CD14-positive monocyte (primary cell): Measurements from ENCODE around the gene PRKN. TPM values are rescaled to one million over a fixed set of nuclear protein-coding genes. Genes with fewer than 3 reads are reported as not detected.
"Not testable (repeated sequence)": the region's sequence is repeated elsewhere in the genome, so short reads cannot be mapped to it uniquely, and the experiment has no call there.

Experiments used
- DNase-seq, 3 donors: peaks; one replicate each; pipeline ENCODE4 v3.0.0-alpha.2; 2011 to 2022
- H2AFZ ChIP-seq: 2 replicates; pipeline ENCODE4 v1.6.0; 2012; ENCODE audit warnings: mild to moderate bottlenecking, low read depth, low read length, inconsistent platforms; ENCODE audit not compliant: insufficient read depth, poor library complexity, severe bottlenecking
- H3K27ac ChIP-seq, 2 donors: 1 replicate in 1 of 2; 2 replicates in 1 of 2; pipeline ENCODE4 v1.5.1; 2012 to 2013; ENCODE audit warnings: low read length in 2 of 2, control low read depth in 1 of 2, inconsistent platforms in 1 of 2, low read depth in 1 of 2, mild to moderate bottlenecking in 1 of 2
- H3K27me3 ChIP-seq, 2 donors: one replicate each; pipeline versions ENCODE4 v1.6.0 to v1.6.1; 2011 to 2013; ENCODE audit warnings: low read length in 2 of 2; ENCODE audit not compliant: control insufficient read depth in 2 of 2, insufficient read depth in 2 of 2
- H3K36me3 ChIP-seq, 2 donors: replicated peaks in 1 of 2; 1 replicate in 1 of 2; 2 replicates in 1 of 2; pipeline versions ENCODE4 v1.5.1 to v1.6.1; 2012 to 2013; ENCODE audit warnings: low read length in 2 of 2, control low read depth in 1 of 2, inconsistent platforms in 1 of 2, mild to moderate bottlenecking in 1 of 2; ENCODE audit not compliant: insufficient read depth in 2 of 2, control insufficient read depth in 1 of 2
- H3K4me1 ChIP-seq, 2 donors: 1 replicate in 1 of 2; 2 replicates in 1 of 2; pipeline versions ENCODE4 v1.5.1 to v1.6.1; 2012 to 2013; ENCODE audit warnings: low read length in 2 of 2, control low read depth in 1 of 2, inconsistent platforms in 1 of 2, mild to moderate bottlenecking in 1 of 2, moderate library complexity in 1 of 2; ENCODE audit not compliant: insufficient read depth in 2 of 2, control insufficient read depth in 1 of 2
- H3K4me2 ChIP-seq: replicated peaks from 2 replicates; pipeline ENCODE3; 2012; ENCODE audit warnings: low read length, moderate library complexity, mild to moderate bottlenecking; ENCODE audit not compliant: poor library complexity, severe bottlenecking; ENCODE audit errors: extremely low read depth
- H3K4me3 ChIP-seq, 3 experiments: fragments of 200-600 bp in 1 of 3; sonication (generic) in 1 of 3; replicated peaks in 1 of 3; 1 replicate in 2 of 3; 2 replicates in 1 of 3; pipeline ENCODE4 v1.5.1; 2011 to 2013; ENCODE audit warnings: low read length in 3 of 3, mild to moderate bottlenecking in 3 of 3, control low read depth in 2 of 3, low read depth in 2 of 3, inconsistent platforms in 1 of 3, moderate library complexity in 1 of 3
- H3K79me2 ChIP-seq: 2 replicates; pipeline ENCODE4 v1.6.0; 2012; ENCODE audit warnings: mild to moderate bottlenecking, control low read depth, inconsistent platforms, low read length, moderate library complexity; ENCODE audit not compliant: insufficient read depth
- H3K9ac ChIP-seq: 2 replicates; pipeline ENCODE4 v1.6.0; 2017; ENCODE audit warnings: low read length, mild to moderate bottlenecking; ENCODE audit not compliant: insufficient read depth, poor library complexity, severe bottlenecking
- H3K9me3 ChIP-seq, 2 donors: replicated peaks in 1 of 2; 1 replicate in 1 of 2; 2 replicates in 1 of 2; pipeline versions ENCODE4 v1.5.1 to v1.6.1; 2012 to 2013; ENCODE audit warnings: low read length in 2 of 2, control low read depth in 1 of 2; ENCODE audit not compliant: control insufficient read depth in 1 of 2, insufficient read depth in 1 of 2
- H4K20me1 ChIP-seq: 2 replicates; pipeline ENCODE4 v1.6.0; 2012; ENCODE audit warnings: mild to moderate bottlenecking, low read length, control low read depth, moderate library complexity; ENCODE audit not compliant: insufficient read depth
- H3K27ac Mint-ChIP-seq, 7 donors: one replicate each; pipeline ENCODE4 v1.8.0; 2020; ENCODE audit warnings: mild to moderate bottlenecking in 7 of 7, mixed read lengths in 7 of 7, moderate library complexity in 6 of 7, inconsistent platforms in 2 of 7
- H3K27me3 Mint-ChIP-seq, 3 donors: one replicate each; pipeline ENCODE4 v1.8.0; 2021 to 2022; ENCODE audit warnings: low read depth in 3 of 3, mild to moderate bottlenecking in 3 of 3, mixed read lengths in 3 of 3, moderate library complexity in 3 of 3, inconsistent platforms in 1 of 3
- H3K36me3 Mint-ChIP-seq, 2 donors: one replicate each; pipeline ENCODE4 v1.8.0; 2020; ENCODE audit warnings: mixed read lengths in 2 of 2, inconsistent platforms in 1 of 2, mild to moderate bottlenecking in 1 of 2
- H3K4me1 Mint-ChIP-seq: one replicate; pipeline ENCODE4 v1.8.0; 2020; ENCODE audit warnings: mild to moderate bottlenecking, mixed read lengths
- H3K4me3 Mint-ChIP-seq, 2 donors: one replicate each; pipeline ENCODE4 v1.8.0; 2020; ENCODE audit warnings: mild to moderate bottlenecking in 2 of 2, mixed read lengths in 2 of 2, moderate library complexity in 1 of 2
- H3K9me3 Mint-ChIP-seq, 7 donors: one replicate each; pipeline ENCODE4 v1.8.0; 2020 to 2022; ENCODE audit warnings: mixed read lengths in 7 of 7, mild to moderate bottlenecking in 6 of 7, moderate library complexity in 6 of 7, inconsistent platforms in 2 of 7
- CTCF ChIP-seq: fragments of 200-600 bp; IDR thresholded peaks from one replicate; pipeline ENCODE4 v1.8.0; 2022; ENCODE audit warnings: antibody characterized with exemption, mild to moderate bottlenecking
- WGBS: methylation state at CpG from one replicate; pipeline ENCODE4 v1.1.5; 2013; ENCODE audit warnings: missing lambda C conversion rate; ENCODE audit not compliant: insufficient coverage; 5-methylcytosine and 5-hydroxymethylcytosine counted together
- intact Hi-C, 2 donors: fragments of 100-400 bp; cut with micrococcal nuclease; formaldehyde crosslinking; loops; one replicate each; pipeline versions ENCODE4 v1.15.0 to v1.15.1; 2023
- polyA plus RNA-seq, 3 donors: library from polyadenylated mRNA; depleted of rRNA in 1 of 3; unstranded in 2 of 3; stranded (reverse) in 1 of 3; fragments of 300-500 nt in 2 of 3; fragments of >200 nt in 1 of 3; fragmentation: Illumina TruSeq in 2 of 3; gene quantifications; 1 replicate in 2 of 3; 2 replicates in 1 of 3; pipeline ENCODE4 v1.2.3, GENCODE V29; 2012 to 2021

Gene PRKN
- polyA plus RNA-seq, 3 donors = 0.19 to 0.21 TPM; not detected in 1

GRCh38 chr6:161853657-161854056 is 873.9 kb downstream of the PRKN start:
- Histone ChIP-seq H3K79me2 (no peaks in the 10 kb centered on the region), H3K4me2 (no peak overlapping the region), H3K4me3 (no peak overlapping the region), H4K20me1 (no peaks in the 10 kb centered on the region), H3K27ac (no peak overlapping the region), H3K9me3 (no peaks in the 10 kb centered on the region), H3K9ac (no peak overlapping the region), H3K4me1 (no peaks in the 10 kb centered on the region), H2AFZ (no peak overlapping the region), H3K36me3 (no peaks in the 10 kb centered on the region), H3K27me3 (no peaks in the 10 kb centered on the region)
- Mint-ChIP-seq H3K27ac (no peak overlapping the region), H3K4me3 (no peak overlapping the region), H3K4me1 (no peaks in the 10 kb centered on the region), H3K27me3 (peaks cover 0 to 2% (median 0%) of the 10 kb centered on the region in 3 donors), H3K9me3 (peaks cover 0 to 10% (median 1%) of the 10 kb centered on the region in 7 donors), H3K36me3 (no peaks in the 10 kb centered on the region)
- DNase-seq = no peak
- WGBS = 95% methylated on average over 3 of the region's 7 CpGs
- intact Hi-C loops = no loop called here
- TF ChIP-seq CTCF = no peak

GRCh38 chr6:161851486-161851885 is 876.1 kb downstream of the PRKN start:
- H3K9me3 ChIP-seq, H3K4me1 Mint-ChIP-seq, H3K9ac ChIP-seq, H2AFZ ChIP-seq, H3K9me3 Mint-ChIP-seq, H3K27ac Mint-ChIP-seq, H3K4me1 ChIP-seq, H3K4me2 ChIP-seq, H4K20me1 ChIP-seq, H3K4me3 Mint-ChIP-seq, intact Hi-C loops, H3K27me3 Mint-ChIP-seq, H3K27me3 ChIP-seq, H3K4me3 ChIP-seq, DNase-seq, H3K36me3 ChIP-seq, H3K27ac ChIP-seq, H3K36me3 Mint-ChIP-seq, H3K79me2 ChIP-seq: not testable (repeated sequence)
- WGBS = 96% methylated on average over 8 of the region's 12 CpGs
